ENCODE measurements around the gene RBM33. TPM values are rescaled to one million over a fixed set of nuclear protein-coding genes. Genes with fewer than 3 reads are reported as not detected.

The RBM33 gene
- total RNA-seq, 1 donor from 2014 or later: 117 TPM

GRCh38 chr7:155818820-155819168, 174.3 kb downstream of the RBM33 start:
- CTCF ChIA-PET: no interaction called here
- H3K36me3 Mint-ChIP-seq (ENCODE audit: low read depth): no peaks in the 10 kb centered on the region

GRCh38 chr7:155819186-155819585, 174.7 kb downstream of the RBM33 start:
- CTCF ChIA-PET: no interaction called here
- Mint-ChIP-seq H3K36me3 (ENCODE audit: low read depth) (no peaks in the 10 kb centered on the region), H3K27me3 (peaks cover 38% of the 10 kb centered on the region), H3K4me1 (peaks cover 4% of the 10 kb centered on the region), H3K9me3 (no peaks in the 10 kb centered on the region), H3K4me3 (no peak overlapping the region), H3K27ac (no peak overlapping the region)
- TF ChIP-seq CTCF (IDR thresholded peaks at IDR 0.05): no peak
- ATAC-seq (ENCODE audit: low read depth): no peak
- intact Hi-C loops (cut with micrococcal nuclease): no loop called here
- no peak for DNase-seq
- POLR2A ChIA-PET: no interaction called here

More at GRCh38 chr7:155818820-155819168, 174.3 kb downstream of the RBM33 start:
- no peak for TF ChIP-seq CTCF (IDR thresholded peaks at IDR 0.05)
- H3K4me1 Mint-ChIP-seq: peaks cover 4% of the 10 kb centered on the region
- H3K4me3 Mint-ChIP-seq: no peak overlapping the region
- POLR2A ChIA-PET: no interaction called here
- no peak for ATAC-seq (ENCODE audit: low read depth)
- no peaks in the 10 kb centered on the region for H3K9me3 Mint-ChIP-seq
- H3K27ac Mint-ChIP-seq: no peak overlapping the region
- intact Hi-C loops (cut with micrococcal nuclease): no loop called here
- DNase-seq: no peak
- peaks cover 42% of the 10 kb centered on the region for H3K27me3 Mint-ChIP-seq

GRCh38 chr7:155820246-155820645, 175.8 kb downstream of the RBM33 start:
- POLR2A ChIA-PET: no interaction called here

GRCh38 chr7:155820788-155821187, 176.3 kb downstream of the RBM33 start:
- CTCF ChIA-PET: no interaction called here
- intact Hi-C loops (cut with micrococcal nuclease): no loop called here
- no peak for TF ChIP-seq CTCF (IDR thresholded peaks at IDR 0.05)
- no peaks in the 10 kb centered on the region for H3K36me3 Mint-ChIP-seq (ENCODE audit: low read depth)
- peaks cover 34% of the 10 kb centered on the region for H3K27me3 Mint-ChIP-seq
- H3K9me3 Mint-ChIP-seq: no peaks in the 10 kb centered on the region
- no peaks in the 10 kb centered on the region for H3K4me1 Mint-ChIP-seq
- no peak overlapping the region for H3K27ac Mint-ChIP-seq
- ATAC-seq (ENCODE audit: low read depth) (no peak), DNase-seq (no peak)
- POLR2A ChIA-PET: no interaction called here
- no peak overlapping the region for H3K4me3 Mint-ChIP-seq

More at GRCh38 chr7:155820246-155820645, 175.8 kb downstream of the RBM33 start:
- DNase-seq: no peak
- no peak for ATAC-seq (ENCODE audit: low read depth)
- Mint-ChIP-seq H3K9me3 (no peaks in the 10 kb centered on the region), H3K27me3 (peaks cover 39% of the 10 kb centered on the region), H3K4me3 (no peak overlapping the region), H3K27ac (no peak overlapping the region), H3K4me1 (peaks cover 4% of the 10 kb centered on the region), H3K36me3 (ENCODE audit: low read depth) (no peaks in the 10 kb centered on the region)
- TF ChIP-seq CTCF (IDR thresholded peaks at IDR 0.05): no peak
- CTCF ChIA-PET: no interaction called here
- intact Hi-C loops (cut with micrococcal nuclease): no loop called here

- H3K9me3 Mint-ChIP-seq: no peaks in the 10 kb centered on the region
- H3K4me1 Mint-ChIP-seq: no peaks in the 10 kb centered on the region
- no peak for TF ChIP-seq CTCF (IDR thresholded peaks at IDR 0.05)
- no peaks in the 10 kb centered on the region for H3K36me3 Mint-ChIP-seq (ENCODE audit: low read depth)
- POLR2A ChIA-PET: no interaction called here
- peaks cover 35% of the 10 kb centered on the region for H3K27me3 Mint-ChIP-seq
- CTCF ChIA-PET: no interaction called here
- ATAC-seq (ENCODE audit: low read depth) (no peak), DNase-seq (no peak)
- intact Hi-C loops (cut with micrococcal nuclease): no loop called here
- no peak overlapping the region for H3K27ac Mint-ChIP-seq
- no peak overlapping the region for H3K4me3 Mint-ChIP-seq
These were observed 177.4 kb downstream of the RBM33 start for GRCh38 chr7:155821851-155822250.
